Body of pancreas (tissue), 4 donors: Measurements from ENCODE around the gene OGFR.

Experiments
- POLR2A ChIP-seq, 3 donors: fragments of 450-650 bp; IDR thresholded peaks; one replicate each; pipeline ENCODE4 v1.6.1; 2016; ENCODE audit warnings: antibody characterized with exemption in 3 of 3, mild to moderate bottlenecking in 2 of 3
- TF ChIP-seq, protein P1 (sequence below), 7 experiments: fragments of 450-650 bp in 4 of 7; fragments of 200-600 bp in 3 of 7; sonication (generic) in 3 of 7; IDR thresholded peaks; one replicate each; pipeline ENCODE4 v1.5.1; 2016 to 2019; ENCODE audit warnings: antibody characterized with exemption in 7 of 7

DNA sequence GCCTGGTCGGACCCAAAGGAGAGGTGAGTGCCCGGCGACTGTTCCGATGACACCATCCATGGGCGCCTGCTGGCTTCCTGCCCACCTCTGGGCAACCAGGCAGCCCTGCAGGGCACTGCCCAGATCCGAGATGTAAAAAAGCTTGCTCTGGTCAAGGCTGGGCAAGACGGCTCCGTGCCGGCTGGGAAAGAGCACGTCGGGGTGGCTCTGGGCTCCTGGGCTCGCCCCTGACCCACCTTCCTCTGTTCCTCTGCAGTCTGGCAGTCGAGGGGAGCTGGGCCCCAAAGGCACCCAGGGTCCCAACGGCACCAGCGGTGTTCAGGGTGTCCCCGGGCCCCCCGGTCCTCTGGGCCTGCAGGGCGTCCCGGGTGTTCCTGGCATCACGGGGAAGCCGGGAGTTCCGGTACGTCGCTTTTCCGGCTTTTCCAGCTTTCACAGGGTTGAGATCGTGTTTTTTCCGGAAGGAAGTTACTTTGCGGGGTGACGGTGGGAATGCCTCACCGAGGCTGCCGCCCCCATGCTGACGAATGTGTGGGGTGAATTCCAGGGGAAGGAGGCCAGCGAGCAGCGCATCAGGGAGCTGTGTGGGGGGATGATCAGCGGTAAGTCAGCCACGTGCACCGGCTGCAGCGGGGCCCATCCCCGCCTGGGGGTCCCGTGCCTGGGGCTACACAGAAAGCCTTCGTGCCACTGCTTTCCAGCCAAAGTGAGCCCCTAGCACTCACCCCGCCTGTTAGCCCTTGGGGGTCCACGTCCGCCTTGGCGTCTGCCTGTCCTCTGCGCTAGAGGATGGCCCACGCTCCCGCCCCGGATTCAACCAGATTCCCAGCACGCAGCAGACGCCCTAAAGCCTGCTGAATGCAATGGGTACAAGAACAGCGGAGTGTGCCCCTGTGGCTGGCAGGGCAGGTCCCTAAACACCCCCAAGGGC, 31.6 kb downstream of the OGFR start:
- TF ChIP-seq, protein P1, sequence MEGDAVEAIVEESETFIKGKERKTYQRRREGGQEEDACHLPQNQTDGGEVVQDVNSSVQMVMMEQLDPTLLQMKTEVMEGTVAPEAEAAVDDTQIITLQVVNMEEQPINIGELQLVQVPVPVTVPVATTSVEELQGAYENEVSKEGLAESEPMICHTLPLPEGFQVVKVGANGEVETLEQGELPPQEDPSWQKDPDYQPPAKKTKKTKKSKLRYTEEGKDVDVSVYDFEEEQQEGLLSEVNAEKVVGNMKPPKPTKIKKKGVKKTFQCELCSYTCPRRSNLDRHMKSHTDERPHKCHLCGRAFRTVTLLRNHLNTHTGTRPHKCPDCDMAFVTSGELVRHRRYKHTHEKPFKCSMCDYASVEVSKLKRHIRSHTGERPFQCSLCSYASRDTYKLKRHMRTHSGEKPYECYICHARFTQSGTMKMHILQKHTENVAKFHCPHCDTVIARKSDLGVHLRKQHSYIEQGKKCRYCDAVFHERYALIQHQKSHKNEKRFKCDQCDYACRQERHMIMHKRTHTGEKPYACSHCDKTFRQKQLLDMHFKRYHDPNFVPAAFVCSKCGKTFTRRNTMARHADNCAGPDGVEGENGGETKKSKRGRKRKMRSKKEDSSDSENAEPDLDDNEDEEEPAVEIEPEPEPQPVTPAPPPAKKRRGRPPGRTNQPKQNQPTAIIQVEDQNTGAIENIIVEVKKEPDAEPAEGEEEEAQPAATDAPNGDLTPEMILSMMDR (IDR thresholded peaks at IDR 0.05) = no peak
- no peak for TF ChIP-seq POLR2A (IDR thresholded peaks at IDR 0.05)
